C4-2B (cell line): Measurements from ENCODE around the gene INPP5K.

Experiments used
- ZFX ChIP-seq: fragments of 450-650 bp; IDR thresholded peaks from 2 replicates; pipeline ENCODE4 v1.6.1; 2017
- TF ChIP-seq, protein P1 (sequence below): fragments of 450-650 bp; conservative IDR thresholded peaks from 2 replicates; pipeline ENCODE4 v1.5.1; 2017; ENCODE audit warnings: mild to moderate bottlenecking

DNA sequence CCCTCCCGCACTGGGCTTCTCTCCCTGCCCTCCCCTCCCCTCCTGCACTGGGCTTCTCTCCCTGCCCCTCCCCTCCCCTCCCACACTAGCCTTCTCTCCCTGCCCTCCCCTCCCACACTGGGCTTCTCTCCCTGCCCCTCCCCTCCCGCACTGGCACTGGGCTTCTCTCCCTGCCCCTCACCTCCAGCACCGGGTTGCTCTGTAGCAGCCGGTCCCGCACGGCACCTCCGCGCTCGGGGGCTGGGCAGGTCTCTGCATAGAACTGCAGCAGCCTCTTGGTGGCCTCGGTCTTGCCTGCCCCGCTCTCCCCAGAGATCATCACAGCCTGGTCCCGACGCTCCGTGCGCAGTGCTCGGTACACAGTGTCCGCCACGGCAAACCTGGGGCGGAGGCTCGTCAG, 33.7 kb downstream of the INPP5K start:
- TF ChIP-seq, protein P1, sequence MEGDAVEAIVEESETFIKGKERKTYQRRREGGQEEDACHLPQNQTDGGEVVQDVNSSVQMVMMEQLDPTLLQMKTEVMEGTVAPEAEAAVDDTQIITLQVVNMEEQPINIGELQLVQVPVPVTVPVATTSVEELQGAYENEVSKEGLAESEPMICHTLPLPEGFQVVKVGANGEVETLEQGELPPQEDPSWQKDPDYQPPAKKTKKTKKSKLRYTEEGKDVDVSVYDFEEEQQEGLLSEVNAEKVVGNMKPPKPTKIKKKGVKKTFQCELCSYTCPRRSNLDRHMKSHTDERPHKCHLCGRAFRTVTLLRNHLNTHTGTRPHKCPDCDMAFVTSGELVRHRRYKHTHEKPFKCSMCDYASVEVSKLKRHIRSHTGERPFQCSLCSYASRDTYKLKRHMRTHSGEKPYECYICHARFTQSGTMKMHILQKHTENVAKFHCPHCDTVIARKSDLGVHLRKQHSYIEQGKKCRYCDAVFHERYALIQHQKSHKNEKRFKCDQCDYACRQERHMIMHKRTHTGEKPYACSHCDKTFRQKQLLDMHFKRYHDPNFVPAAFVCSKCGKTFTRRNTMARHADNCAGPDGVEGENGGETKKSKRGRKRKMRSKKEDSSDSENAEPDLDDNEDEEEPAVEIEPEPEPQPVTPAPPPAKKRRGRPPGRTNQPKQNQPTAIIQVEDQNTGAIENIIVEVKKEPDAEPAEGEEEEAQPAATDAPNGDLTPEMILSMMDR: no peak
- TF ChIP-seq ZFX: no peak
